ENCODE results near the gene C5orf52. TPM values are rescaled to one million over a fixed set of nuclear protein-coding genes. Genes with fewer than 3 reads are reported as not detected.
"Not testable (repeated sequence)": the region's sequence is repeated elsewhere in the genome, so short reads cannot be mapped to it uniquely, and the experiment has no call there.

C5orf52 gene
- polyA plus RNA-seq, 1 donor, result 0.87 TPM

- Histone ChIP-seq H3K4me3 (ENCODE audit: low read length) (no peak overlapping the region), H3K36me3 (ENCODE audit: control insufficient read depth, insufficient read depth, low read length) (no peaks in the 10 kb centered on the region), H3K27me3 (ENCODE audit: control insufficient read depth, insufficient read depth, low read length) (no peaks in the 10 kb centered on the region), H3K4me1 (ENCODE audit: control insufficient read depth, insufficient read depth, low read length) (peaks cover 4% of the 10 kb centered on the region), H3K9me3 (ENCODE audit: control insufficient read depth, low read depth, low read length) (no peaks in the 10 kb centered on the region), H3K27ac (ENCODE audit: low read length) (no peak overlapping the region)
- no peak for DNase-seq
- no CpG with 5 or more reads among the region's 6 CpGs for WGBS (ENCODE audit: insufficient coverage, low lambda C conversion rate)
Observed at GRCh38 chr5:157721159-157721558, 49.8 kb downstream of the C5orf52 start.

- not testable (repeated sequence) for H3K27ac ChIP-seq (ENCODE audit: low read length); H3K4me1 ChIP-seq (ENCODE audit: control insufficient read depth, insufficient read depth, low read length); H3K36me3 ChIP-seq (ENCODE audit: control insufficient read depth, insufficient read depth, low read length); H3K27me3 ChIP-seq (ENCODE audit: control insufficient read depth, insufficient read depth, low read length); H3K4me3 ChIP-seq (ENCODE audit: low read length); H3K9me3 ChIP-seq (ENCODE audit: control insufficient read depth, low read depth, low read length); DNase-seq
- no CpG with 5 or more reads among the region's 2 CpGs for WGBS (ENCODE audit: insufficient coverage, low lambda C conversion rate)
Observed at GRCh38 chr5:157722895-157723294, 51.6 kb downstream of the C5orf52 start.

GRCh38 chr5:157726607-157727006 lies 55.3 kb downstream of the C5orf52 start:
- H3K4me3 ChIP-seq (ENCODE audit: low read length); H3K27ac ChIP-seq (ENCODE audit: low read length); H3K9me3 ChIP-seq (ENCODE audit: control insufficient read depth, low read depth, low read length); H3K27me3 ChIP-seq (ENCODE audit: control insufficient read depth, insufficient read depth, low read length); H3K4me1 ChIP-seq (ENCODE audit: control insufficient read depth, insufficient read depth, low read length); H3K36me3 ChIP-seq (ENCODE audit: control insufficient read depth, insufficient read depth, low read length); DNase-seq: not testable (repeated sequence)
- no CpG with 5 or more reads among the region's 2 CpGs for WGBS (ENCODE audit: insufficient coverage, low lambda C conversion rate)

GRCh38 chr5:157727858-157728257 lies 56.5 kb downstream of the C5orf52 start:
- WGBS (ENCODE audit: insufficient coverage, low lambda C conversion rate), result no CpG with 5 or more reads among the region's 1 CpG
- not testable (repeated sequence) for DNase-seq; H3K4me1 ChIP-seq (ENCODE audit: control insufficient read depth, insufficient read depth, low read length); H3K9me3 ChIP-seq (ENCODE audit: control insufficient read depth, low read depth, low read length); H3K27ac ChIP-seq (ENCODE audit: low read length); H3K4me3 ChIP-seq (ENCODE audit: low read length); H3K27me3 ChIP-seq (ENCODE audit: control insufficient read depth, insufficient read depth, low read length); H3K36me3 ChIP-seq (ENCODE audit: control insufficient read depth, insufficient read depth, low read length)

Other genes with a start within 250 kb of the C5orf52 start
- gene NIPAL4, start 211.3 kb upstream of the C5orf52 start, polyA plus RNA-seq, result 1.4 TPM
- gene ADAM19, start 95.8 kb upstream of the C5orf52 start, polyA plus RNA-seq, result 13.6 TPM
- gene SOX30, start 19.1 kb upstream of the C5orf52 start, polyA plus RNA-seq, result 1.0 TPM
- gene THG1L, start 59.9 kb downstream of the C5orf52 start, polyA plus RNA-seq, result 26.9 TPM
- 8.6 TPM for gene LSM11, start 72.2 kb downstream of the C5orf52 start, polyA plus RNA-seq
- gene CLINT1, start 187.6 kb downstream of the C5orf52 start, polyA plus RNA-seq, result 117 TPM